SU-DHL-6 (cell line): ENCODE results near the gene PTPRS.

Experiments used
- H2AFZ ChIP-seq: fragments of 200-600 bp; sonication (generic); 2 replicates; pipeline ENCODE4 v1.6.1; 2014; ENCODE audit warnings: low read depth, mild to moderate bottlenecking, moderate library complexity, mixed read lengths, antibody characterized with exemption, low read length; ENCODE audit not compliant: severe bottlenecking
- H3F3A ChIP-seq: fragments of 200-600 bp; shearing (Covaris generic); 2 replicates; pipeline ENCODE4 v1.6.0; 2016; ENCODE audit warnings: antibody characterized with exemption, mild to moderate bottlenecking; ENCODE audit not compliant: insufficient read depth
- H3K27ac ChIP-seq: fragments of 200-600 bp; sonication (generic); 2 replicates; pipeline ENCODE4 v1.5.1; 2016; ENCODE audit warnings: low read depth, mild to moderate bottlenecking, low read length, moderate library complexity, mixed read lengths
- H3K27me3 ChIP-seq: fragments of 200-600 bp; sonication (generic), shearing (Covaris generic); 2 replicates; pipeline ENCODE4 v1.6.0; 2014; ENCODE audit warnings: mild to moderate bottlenecking, low read length
- H3K36me3 ChIP-seq: fragments of 200-600 bp; sonication (generic); 2 replicates; pipeline ENCODE4 v1.6.1; 2014; ENCODE audit warnings: mild to moderate bottlenecking, low read length, mixed read lengths
- H3K4me2 ChIP-seq: fragments of 300-600, 200-600 bp; shearing (Covaris generic), sonication (generic); 2 replicates; pipeline ENCODE4 v1.6.0; 2014; ENCODE audit warnings: low read length, low read depth, mild to moderate bottlenecking; ENCODE audit not compliant: poor library complexity, severe bottlenecking
- H3K4me3 ChIP-seq: fragments of 200-600 bp; sonication (generic); 2 replicates; pipeline ENCODE4 v1.5.1; 2014; ENCODE audit warnings: antibody characterized with exemption, low read length, mild to moderate bottlenecking, mixed read lengths; ENCODE audit not compliant: insufficient read depth, poor library complexity, severe bottlenecking
- H3K79me2 ChIP-seq: fragments of 200-600 bp; sonication (generic); 2 replicates; pipeline ENCODE4 v1.6.1; 2014; ENCODE audit warnings: mild to moderate bottlenecking, low read length, moderate library complexity; ENCODE audit not compliant: insufficient read depth
- H3K9ac ChIP-seq: fragments of 200-600 bp; sonication (generic); 2 replicates; pipeline ENCODE4 v1.7.0; 2014; ENCODE audit warnings: mild to moderate bottlenecking, low read length
- H3K9me2 ChIP-seq: fragments of 200-600 bp; sonication (generic); replicated peaks from 2 replicates; pipeline ENCODE4 v1.6.1; 2014; ENCODE audit warnings: low read length; ENCODE audit not compliant: insufficient read depth
- H3K9me3 ChIP-seq: fragments of 200-600 bp; sonication (generic); 2 replicates; pipeline ENCODE4 v1.6.1; 2014; ENCODE audit warnings: low read length, mixed read lengths; ENCODE audit not compliant: insufficient read depth
- H4K20me1 ChIP-seq: fragments of 200-600 bp; sonication (generic); 2 replicates; pipeline ENCODE4 v1.6.1; 2014; ENCODE audit warnings: low read depth, mild to moderate bottlenecking, antibody characterized with exemption, low read length, moderate library complexity, mixed read lengths
- EZH2phosphoT487 ChIP-seq: fragments of 200-600 bp; sonication (generic), shearing (Covaris generic); conservative IDR thresholded peaks from 2 replicates; pipeline ENCODE4 v1.6.1; 2018; ENCODE audit warnings: mild to moderate bottlenecking, antibody characterized with exemption, low read length, moderate library complexity, mixed read lengths
- TF ChIP-seq, protein P1 (sequence below): fragments of 200-600 bp; sonication (generic); IDR thresholded peaks from one replicate; pipeline ENCODE4 v1.5.1; 2017; ENCODE audit warnings: antibody characterized with exemption, mild to moderate bottlenecking, low read length, moderate library complexity; ENCODE audit not compliant: insufficient read depth, poor library complexity, severe bottlenecking

The PTPRS gene

DNA sequence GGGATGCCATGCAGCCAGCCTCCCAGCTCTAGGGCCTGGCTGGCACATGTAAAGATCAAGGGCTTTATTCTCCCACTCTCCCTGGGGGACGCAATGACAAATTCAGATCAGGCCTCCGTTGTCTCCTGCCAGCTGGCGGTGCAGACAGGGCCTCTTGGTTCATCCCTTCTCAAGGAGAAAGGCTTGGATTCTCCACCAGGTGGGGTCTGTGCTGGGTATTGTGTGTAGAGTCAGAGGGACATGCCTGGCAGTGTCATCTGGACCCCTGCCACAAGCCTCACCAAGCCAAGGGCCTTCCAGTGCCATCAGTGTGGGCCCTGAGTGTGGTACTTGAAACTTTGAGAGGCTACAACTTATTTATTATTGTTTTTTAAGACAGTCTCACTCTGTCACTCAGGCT, 8.4 kb upstream of the PTPRS start:
- Histone ChIP-seq H3K9me2 (no peaks in the 10 kb centered on the region), H3K27ac (no peak overlapping the region), H3F3A (no peaks in the 10 kb centered on the region), H3K9me3 (no peaks in the 10 kb centered on the region), H3K4me3 (no peak overlapping the region), H2AFZ (no peak overlapping the region), H3K4me2 (no peak overlapping the region), H3K36me3 (no peaks in the 10 kb centered on the region), H3K9ac (no peak overlapping the region), H3K79me2 (no peaks in the 10 kb centered on the region), H4K20me1 (no peaks in the 10 kb centered on the region), H3K27me3 (no peaks in the 10 kb centered on the region)
- TF ChIP-seq, protein P1, sequence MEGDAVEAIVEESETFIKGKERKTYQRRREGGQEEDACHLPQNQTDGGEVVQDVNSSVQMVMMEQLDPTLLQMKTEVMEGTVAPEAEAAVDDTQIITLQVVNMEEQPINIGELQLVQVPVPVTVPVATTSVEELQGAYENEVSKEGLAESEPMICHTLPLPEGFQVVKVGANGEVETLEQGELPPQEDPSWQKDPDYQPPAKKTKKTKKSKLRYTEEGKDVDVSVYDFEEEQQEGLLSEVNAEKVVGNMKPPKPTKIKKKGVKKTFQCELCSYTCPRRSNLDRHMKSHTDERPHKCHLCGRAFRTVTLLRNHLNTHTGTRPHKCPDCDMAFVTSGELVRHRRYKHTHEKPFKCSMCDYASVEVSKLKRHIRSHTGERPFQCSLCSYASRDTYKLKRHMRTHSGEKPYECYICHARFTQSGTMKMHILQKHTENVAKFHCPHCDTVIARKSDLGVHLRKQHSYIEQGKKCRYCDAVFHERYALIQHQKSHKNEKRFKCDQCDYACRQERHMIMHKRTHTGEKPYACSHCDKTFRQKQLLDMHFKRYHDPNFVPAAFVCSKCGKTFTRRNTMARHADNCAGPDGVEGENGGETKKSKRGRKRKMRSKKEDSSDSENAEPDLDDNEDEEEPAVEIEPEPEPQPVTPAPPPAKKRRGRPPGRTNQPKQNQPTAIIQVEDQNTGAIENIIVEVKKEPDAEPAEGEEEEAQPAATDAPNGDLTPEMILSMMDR = no peak
- TF ChIP-seq EZH2phosphoT487 = no peak

DNA sequence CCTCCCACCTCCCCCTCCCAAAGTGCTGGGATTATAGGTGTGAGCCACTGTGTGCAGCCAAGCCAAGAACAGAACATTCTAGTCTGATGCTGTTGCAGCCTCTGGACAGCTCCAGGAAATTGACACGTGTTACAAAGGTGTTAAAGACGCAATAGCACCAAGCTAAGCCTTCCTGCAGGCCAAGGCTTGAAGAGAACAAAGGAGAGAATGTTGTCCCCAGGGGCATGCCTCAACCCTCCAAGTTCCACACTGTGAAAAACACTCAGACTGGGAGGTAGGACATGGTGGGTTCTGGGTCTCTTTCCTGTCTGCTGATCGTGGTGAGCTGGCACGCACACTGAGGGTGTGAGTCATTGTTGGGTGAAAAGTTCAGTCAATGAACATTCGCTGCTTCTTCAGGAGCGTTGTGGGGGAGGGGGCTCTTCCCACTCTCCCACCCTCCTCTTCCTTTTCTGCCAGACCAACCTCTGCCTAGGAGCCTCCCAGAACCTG, 5.3 kb upstream of the PTPRS start:
- H3K9me3 ChIP-seq = no peaks in the 10 kb centered on the region
- no peak overlapping the region for H3K4me2 ChIP-seq
- H4K20me1 ChIP-seq = no peaks in the 10 kb centered on the region
- H3K9ac ChIP-seq = no peak overlapping the region
- no peaks in the 10 kb centered on the region for H3K79me2 ChIP-seq
- no peaks in the 10 kb centered on the region for H3K36me3 ChIP-seq
- no peaks in the 10 kb centered on the region for H3K9me2 ChIP-seq
- H3K27ac ChIP-seq = no peak overlapping the region
- H3F3A ChIP-seq = no peaks in the 10 kb centered on the region
- H2AFZ ChIP-seq = no peak overlapping the region
- H3K27me3 ChIP-seq = no peaks in the 10 kb centered on the region
- TF ChIP-seq EZH2phosphoT487 = no peak
- TF ChIP-seq, protein P1 = no peak
- no peak overlapping the region for H3K4me3 ChIP-seq

DNA sequence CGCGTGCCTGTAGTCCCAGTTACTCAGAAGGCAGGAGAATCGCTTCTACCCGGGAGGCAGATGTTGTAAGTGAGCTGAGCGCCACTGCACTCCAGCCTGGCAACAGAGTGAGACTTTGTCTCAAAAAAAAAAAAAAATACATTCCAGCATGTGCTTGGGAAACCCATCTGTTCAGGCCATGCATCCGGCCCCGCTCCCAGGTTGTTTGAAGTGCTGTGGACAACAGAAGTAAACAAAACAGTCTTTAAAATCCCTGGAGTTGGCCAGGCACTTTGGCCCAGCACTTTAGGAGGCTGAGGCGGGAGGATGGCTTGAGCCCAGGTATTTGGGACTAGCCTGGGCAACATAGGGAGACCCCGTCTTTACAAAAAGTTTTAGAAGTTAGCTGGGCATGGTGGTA, 3.2 kb upstream of the PTPRS start:
- Histone ChIP-seq H3F3A (no peaks in the 10 kb centered on the region), H3K4me3 (no peak overlapping the region), H3K9me2 (no peaks in the 10 kb centered on the region), H3K4me2 (no peak overlapping the region), H4K20me1 (no peaks in the 10 kb centered on the region), H3K27ac (no peak overlapping the region), H2AFZ (no peak overlapping the region), H3K9me3 (no peaks in the 10 kb centered on the region), H3K79me2 (no peaks in the 10 kb centered on the region), H3K27me3 (no peaks in the 10 kb centered on the region), H3K36me3 (no peaks in the 10 kb centered on the region), H3K9ac (no peak overlapping the region)
- TF ChIP-seq, protein P1 = no peak
- TF ChIP-seq EZH2phosphoT487 = no peak
